K562 (cell line): Measurements from ENCODE around the gene MYBPC3.

Source experiments
- BRCA1 ChIP-seq, 2 experiments: fragments of 450-650 bp in 1 of 2; sonication (generic) in 1 of 2; formaldehyde crosslinking in 1 of 2; IDR thresholded peaks; 2 replicates each; pipeline versions ENCODE4 v1.5.0 to v1.6.1; 2017 to 2020; ENCODE audit warnings: mild to moderate bottlenecking in 1 of 2, missing genetic modification reagents in 1 of 2
- CEBPG ChIP-seq, 3 experiments: fragments of 200-800 bp in 1 of 3; sonication (Bioruptor generic) in 1 of 3; sonication (generic) in 1 of 3; formaldehyde crosslinking in 1 of 3; IDR thresholded peaks in 2 of 3; conservative IDR thresholded peaks in 1 of 3; 2 replicates each; pipeline versions ENCODE4 v1.6.1 to v1.8.0; 2016 to 2022; ENCODE audit warnings: missing compliant biosample characterization in 2 of 3, missing genetic modification characterization in 2 of 3, mild to moderate bottlenecking in 1 of 3, missing genetic modification reagents in 1 of 3
- ETV6 ChIP-seq, 3 experiments: fragments of 150-350 bp in 1 of 3; sonication (generic) in 1 of 3; formaldehyde crosslinking in 1 of 3; IDR thresholded peaks; 2 replicates each; pipeline versions ENCODE4 v1.6.1 to v1.8.0; 2014 to 2022; ENCODE audit warnings: borderline replicate concordance in 2 of 3, low read depth in 2 of 3, antibody characterized with exemption in 1 of 3, low read length in 1 of 3, mild to moderate bottlenecking in 1 of 3, missing genetic modification reagents in 1 of 3
- JUND ChIP-seq, 2 experiments: IDR thresholded peaks; 2 replicates in 1 of 2; 3 replicates in 1 of 2; pipeline ENCODE4 v1.6.1; 2011; ENCODE audit warnings: borderline replicate concordance in 2 of 2, low read depth in 2 of 2, low read length in 2 of 2, improper control_type of control experiment in 1 of 2, missing biosample characterization in 1 of 2, missing genetic modification characterization in 1 of 2, missing genetic modification reagents in 1 of 2
- MTA2 ChIP-seq: fragments of 450-650 bp; IDR thresholded peaks from 2 replicates; pipeline ENCODE4 v1.6.1; 2016; ENCODE audit warnings: low read depth
- SMARCE1 ChIP-seq: fragments of 450-650 bp; IDR thresholded peaks from 2 replicates; pipeline ENCODE4 v1.7.1; 2016; ENCODE audit warnings: mild to moderate bottlenecking
- SNIP1 ChIP-seq: fragments of 450-650 bp; IDR thresholded peaks from 2 replicates; pipeline ENCODE4 v1.7.1; 2017; ENCODE audit warnings: low read depth, mild to moderate bottlenecking
- TBL1XR1 ChIP-seq, 2 experiments: IDR thresholded peaks; 2 replicates each; pipeline ENCODE4 v1.6.1; 2012; ENCODE audit warnings: improper control_type of control experiment in 2 of 2, low read length in 2 of 2, mild to moderate bottlenecking in 1 of 2
- TEAD2 ChIP-seq: fragments of 450-650 bp; IDR thresholded peaks from 2 replicates; pipeline ENCODE4 v1.6.1; 2016; ENCODE audit warnings: missing genetic modification characterization, control low read depth, missing compliant biosample characterization
- ZNF695 ChIP-seq: fragments of 450-650 bp; formaldehyde crosslinking; IDR thresholded peaks from 2 replicates; pipeline ENCODE4 v1.4.0; 2020; ENCODE audit warnings: mild to moderate bottlenecking, moderate library complexity
- TF ChIP-seq, protein P1 (sequence below), 3 experiments: IDR thresholded peaks in 2 of 3; conservative IDR thresholded peaks in 1 of 3; 2 replicates each; pipeline ENCODE4 v1.5.1; 2011 to 2012; ENCODE audit warnings: low read length in 3 of 3, mild to moderate bottlenecking in 3 of 3, control low read depth in 2 of 3, improper control_type of control experiment in 1 of 3, inconsistent platforms in 1 of 3, low read depth in 1 of 3, mixed read lengths in 1 of 3, moderate library complexity in 1 of 3; ENCODE audit not compliant: insufficient read depth in 2 of 3
- TF ChIP-seq, protein P2 (sequence below): IDR thresholded peaks from 2 replicates; pipeline ENCODE4 v1.6.1; 2016; ENCODE audit warnings: missing genetic modification characterization, missing compliant biosample characterization
- TF ChIP-seq, protein P3 (sequence below), 2 experiments: fragments of 450-650 bp; formaldehyde crosslinking in 1 of 2; IDR thresholded peaks; 2 replicates each; pipeline versions ENCODE4 v1.4.0 to v1.6.1; 2014 to 2020; ENCODE audit warnings: mild to moderate bottlenecking in 2 of 2, borderline replicate concordance in 1 of 2, low read depth in 1 of 2
- TF ChIP-seq, protein P4 (sequence below): fragments of 250-450 bp; sonication (Bioruptor Pico); IDR thresholded peaks from 2 replicates; pipeline ENCODE4 v1.4.0; 2020

DNA sequence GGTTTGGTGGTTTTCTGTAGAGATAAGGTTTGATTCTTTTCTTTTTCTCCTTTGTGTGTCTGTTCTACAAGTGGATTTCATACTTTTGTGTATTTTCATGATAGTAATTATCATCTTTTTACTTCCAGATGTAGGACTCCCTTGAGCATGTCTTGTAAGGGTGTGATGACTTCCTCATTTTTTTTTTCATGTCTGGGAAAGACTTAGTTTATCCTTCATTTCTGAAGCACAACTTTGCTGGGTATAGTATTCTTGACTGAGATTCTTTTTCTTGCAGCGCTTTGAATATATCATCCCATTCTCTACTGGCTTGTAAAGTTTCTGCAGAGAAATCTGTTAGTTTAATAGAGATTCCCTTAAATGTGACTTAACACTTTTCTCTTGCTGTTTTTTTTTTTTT is 49.6 kb downstream of the MYBPC3 start:
- TF ChIP-seq SMARCE1 (no peak), TEAD2 (no peak), CEBPG (CRISPR knock-in tag; IDR thresholded peaks at IDR 0.05) (no peak), CEBPG (tag; conservative IDR thresholded peaks at IDR 0.05 in 1 of 2, IDR thresholded peaks at IDR 0.05 in 1 of 2) (no peak), MTA2 (no peak), ZNF695 (CRISPR knock-in tag) (no peak), SNIP1 (no peak), TBL1XR1 (IDR thresholded peaks at IDR 0.05; ENCODE audit: low read length in 2 of 2) (no peak), JUND (IDR thresholded peaks at IDR 0.05; ENCODE audit: borderline replicate concordance, low read depth, low read length) (no peak), JUND (tag; IDR thresholded peaks at IDR 0.05; ENCODE audit: borderline replicate concordance, low read depth, low read length) (no peak), ETV6 (IDR thresholded peaks at IDR 0.05; ENCODE audit: borderline replicate concordance in 1 of 2, low read depth in 2 of 2, low read length in 1 of 2) (no peak), ETV6 (CRISPR knock-in tag; IDR thresholded peaks at IDR 0.05; ENCODE audit: borderline replicate concordance) (no peak), BRCA1 (IDR thresholded peaks at IDR 0.05) (no peak), BRCA1 (CRISPR knock-in tag; IDR thresholded peaks at IDR 0.05) (no peak)
- TF ChIP-seq, protein P1, sequence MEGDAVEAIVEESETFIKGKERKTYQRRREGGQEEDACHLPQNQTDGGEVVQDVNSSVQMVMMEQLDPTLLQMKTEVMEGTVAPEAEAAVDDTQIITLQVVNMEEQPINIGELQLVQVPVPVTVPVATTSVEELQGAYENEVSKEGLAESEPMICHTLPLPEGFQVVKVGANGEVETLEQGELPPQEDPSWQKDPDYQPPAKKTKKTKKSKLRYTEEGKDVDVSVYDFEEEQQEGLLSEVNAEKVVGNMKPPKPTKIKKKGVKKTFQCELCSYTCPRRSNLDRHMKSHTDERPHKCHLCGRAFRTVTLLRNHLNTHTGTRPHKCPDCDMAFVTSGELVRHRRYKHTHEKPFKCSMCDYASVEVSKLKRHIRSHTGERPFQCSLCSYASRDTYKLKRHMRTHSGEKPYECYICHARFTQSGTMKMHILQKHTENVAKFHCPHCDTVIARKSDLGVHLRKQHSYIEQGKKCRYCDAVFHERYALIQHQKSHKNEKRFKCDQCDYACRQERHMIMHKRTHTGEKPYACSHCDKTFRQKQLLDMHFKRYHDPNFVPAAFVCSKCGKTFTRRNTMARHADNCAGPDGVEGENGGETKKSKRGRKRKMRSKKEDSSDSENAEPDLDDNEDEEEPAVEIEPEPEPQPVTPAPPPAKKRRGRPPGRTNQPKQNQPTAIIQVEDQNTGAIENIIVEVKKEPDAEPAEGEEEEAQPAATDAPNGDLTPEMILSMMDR (IDR thresholded peaks at IDR 0.05 in 2 of 3, conservative IDR thresholded peaks at IDR 0.05 in 1 of 3; ENCODE audit: insufficient read depth in 2 of 3, low read depth in 1 of 3, low read length in 3 of 3) = no peak
- TF ChIP-seq, protein P2, sequence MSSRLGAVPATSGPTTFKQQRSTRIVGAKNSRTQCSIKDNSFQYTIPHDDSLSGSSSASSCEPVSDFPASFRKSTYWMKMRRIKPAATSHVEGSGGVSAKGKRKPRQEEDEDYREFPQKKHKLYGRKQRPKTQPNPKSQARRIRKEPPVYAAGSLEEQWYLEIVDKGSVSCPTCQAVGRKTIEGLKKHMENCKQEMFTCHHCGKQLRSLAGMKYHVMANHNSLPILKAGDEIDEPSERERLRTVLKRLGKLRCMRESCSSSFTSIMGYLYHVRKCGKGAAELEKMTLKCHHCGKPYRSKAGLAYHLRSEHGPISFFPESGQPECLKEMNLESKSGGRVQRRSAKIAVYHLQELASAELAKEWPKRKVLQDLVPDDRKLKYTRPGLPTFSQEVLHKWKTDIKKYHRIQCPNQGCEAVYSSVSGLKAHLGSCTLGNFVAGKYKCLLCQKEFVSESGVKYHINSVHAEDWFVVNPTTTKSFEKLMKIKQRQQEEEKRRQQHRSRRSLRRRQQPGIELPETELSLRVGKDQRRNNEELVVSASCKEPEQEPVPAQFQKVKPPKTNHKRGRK (tag) = no peak
- TF ChIP-seq, protein P3, sequence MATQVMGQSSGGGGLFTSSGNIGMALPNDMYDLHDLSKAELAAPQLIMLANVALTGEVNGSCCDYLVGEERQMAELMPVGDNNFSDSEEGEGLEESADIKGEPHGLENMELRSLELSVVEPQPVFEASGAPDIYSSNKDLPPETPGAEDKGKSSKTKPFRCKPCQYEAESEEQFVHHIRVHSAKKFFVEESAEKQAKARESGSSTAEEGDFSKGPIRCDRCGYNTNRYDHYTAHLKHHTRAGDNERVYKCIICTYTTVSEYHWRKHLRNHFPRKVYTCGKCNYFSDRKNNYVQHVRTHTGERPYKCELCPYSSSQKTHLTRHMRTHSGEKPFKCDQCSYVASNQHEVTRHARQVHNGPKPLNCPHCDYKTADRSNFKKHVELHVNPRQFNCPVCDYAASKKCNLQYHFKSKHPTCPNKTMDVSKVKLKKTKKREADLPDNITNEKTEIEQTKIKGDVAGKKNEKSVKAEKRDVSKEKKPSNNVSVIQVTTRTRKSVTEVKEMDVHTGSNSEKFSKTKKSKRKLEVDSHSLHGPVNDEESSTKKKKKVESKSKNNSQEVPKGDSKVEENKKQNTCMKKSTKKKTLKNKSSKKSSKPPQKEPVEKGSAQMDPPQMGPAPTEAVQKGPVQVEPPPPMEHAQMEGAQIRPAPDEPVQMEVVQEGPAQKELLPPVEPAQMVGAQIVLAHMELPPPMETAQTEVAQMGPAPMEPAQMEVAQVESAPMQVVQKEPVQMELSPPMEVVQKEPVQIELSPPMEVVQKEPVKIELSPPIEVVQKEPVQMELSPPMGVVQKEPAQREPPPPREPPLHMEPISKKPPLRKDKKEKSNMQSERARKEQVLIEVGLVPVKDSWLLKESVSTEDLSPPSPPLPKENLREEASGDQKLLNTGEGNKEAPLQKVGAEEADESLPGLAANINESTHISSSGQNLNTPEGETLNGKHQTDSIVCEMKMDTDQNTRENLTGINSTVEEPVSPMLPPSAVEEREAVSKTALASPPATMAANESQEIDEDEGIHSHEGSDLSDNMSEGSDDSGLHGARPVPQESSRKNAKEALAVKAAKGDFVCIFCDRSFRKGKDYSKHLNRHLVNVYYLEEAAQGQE (IDR thresholded peaks at IDR 0.05; ENCODE audit: borderline replicate concordance) = no peak
- TF ChIP-seq, protein P3 (CRISPR knock-in tag; IDR thresholded peaks at IDR 0.05; ENCODE audit: low read depth) = no peak
- TF ChIP-seq, protein P4, sequence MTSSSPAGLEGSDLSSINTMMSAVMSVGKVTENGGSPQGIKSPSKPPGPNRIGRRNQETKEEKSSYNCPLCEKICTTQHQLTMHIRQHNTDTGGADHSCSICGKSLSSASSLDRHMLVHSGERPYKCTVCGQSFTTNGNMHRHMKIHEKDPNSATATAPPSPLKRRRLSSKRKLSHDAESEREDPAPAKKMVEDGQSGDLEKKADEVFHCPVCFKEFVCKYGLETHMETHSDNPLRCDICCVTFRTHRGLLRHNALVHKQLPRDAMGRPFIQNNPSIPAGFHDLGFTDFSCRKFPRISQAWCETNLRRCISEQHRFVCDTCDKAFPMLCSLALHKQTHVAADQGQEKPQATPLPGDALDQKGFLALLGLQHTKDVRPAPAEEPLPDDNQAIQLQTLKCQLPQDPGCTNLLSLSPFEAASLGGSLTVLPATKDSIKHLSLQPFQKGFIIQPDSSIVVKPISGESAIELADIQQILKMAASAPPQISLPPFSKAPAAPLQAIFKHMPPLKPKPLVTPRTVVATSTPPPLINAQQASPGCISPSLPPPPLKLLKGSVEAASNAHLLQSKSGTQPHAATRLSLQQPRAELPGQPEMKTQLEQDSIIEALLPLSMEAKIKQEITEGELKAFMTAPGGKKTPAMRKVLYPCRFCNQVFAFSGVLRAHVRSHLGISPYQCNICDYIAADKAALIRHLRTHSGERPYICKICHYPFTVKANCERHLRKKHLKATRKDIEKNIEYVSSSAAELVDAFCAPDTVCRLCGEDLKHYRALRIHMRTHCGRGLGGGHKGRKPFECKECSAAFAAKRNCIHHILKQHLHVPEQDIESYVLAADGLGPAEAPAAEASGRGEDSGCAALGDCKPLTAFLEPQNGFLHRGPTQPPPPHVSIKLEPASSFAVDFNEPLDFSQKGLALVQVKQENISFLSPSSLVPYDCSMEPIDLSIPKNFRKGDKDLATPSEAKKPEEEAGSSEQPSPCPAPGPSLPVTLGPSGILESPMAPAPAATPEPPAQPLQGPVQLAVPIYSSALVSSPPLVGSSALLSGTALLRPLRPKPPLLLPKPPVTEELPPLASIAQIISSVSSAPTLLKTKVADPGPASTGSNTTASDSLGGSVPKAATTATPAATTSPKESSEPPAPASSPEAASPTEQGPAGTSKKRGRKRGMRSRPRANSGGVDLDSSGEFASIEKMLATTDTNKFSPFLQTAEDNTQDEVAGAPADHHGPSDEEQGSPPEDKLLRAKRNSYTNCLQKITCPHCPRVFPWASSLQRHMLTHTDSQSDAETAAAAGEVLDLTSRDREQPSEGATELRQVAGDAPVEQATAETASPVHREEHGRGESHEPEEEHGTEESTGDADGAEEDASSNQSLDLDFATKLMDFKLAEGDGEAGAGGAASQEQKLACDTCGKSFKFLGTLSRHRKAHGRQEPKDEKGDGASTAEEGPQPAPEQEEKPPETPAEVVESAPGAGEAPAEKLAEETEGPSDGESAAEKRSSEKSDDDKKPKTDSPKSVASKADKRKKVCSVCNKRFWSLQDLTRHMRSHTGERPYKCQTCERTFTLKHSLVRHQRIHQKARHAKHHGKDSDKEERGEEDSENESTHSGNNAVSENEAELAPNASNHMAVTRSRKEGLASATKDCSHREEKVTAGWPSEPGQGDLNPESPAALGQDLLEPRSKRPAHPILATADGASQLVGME (CRISPR knock-in tag) = no peak
